ENCODE results near the gene SHMT2.
"Not testable (repeated sequence)": the region's sequence is repeated elsewhere in the genome, so short reads cannot be mapped to it uniquely, and the experiment has no call there.

The SHMT2 gene

DNA sequence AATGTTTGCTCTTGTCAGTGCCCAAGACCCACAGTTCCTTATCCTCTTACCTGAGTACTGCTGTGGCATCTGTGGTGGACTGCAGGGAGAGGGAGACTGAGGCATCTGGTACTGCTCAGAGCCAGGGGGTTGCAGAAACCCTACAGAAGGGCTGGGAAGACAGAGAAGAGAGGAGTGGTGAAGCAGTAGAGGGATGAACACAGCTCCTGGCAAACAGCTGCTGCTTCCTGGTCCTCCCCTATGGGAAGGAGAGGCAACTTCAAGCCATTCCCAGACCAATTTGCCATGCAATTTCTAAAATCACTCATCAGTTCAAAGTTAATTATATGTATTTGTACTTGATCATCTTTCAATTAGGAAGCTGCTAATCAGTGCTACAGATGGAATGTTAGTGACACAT, 37.2 kb downstream of the SHMT2 start:
- DNase-seq (ENCODE audit: low spot score), result no peak

DNA sequence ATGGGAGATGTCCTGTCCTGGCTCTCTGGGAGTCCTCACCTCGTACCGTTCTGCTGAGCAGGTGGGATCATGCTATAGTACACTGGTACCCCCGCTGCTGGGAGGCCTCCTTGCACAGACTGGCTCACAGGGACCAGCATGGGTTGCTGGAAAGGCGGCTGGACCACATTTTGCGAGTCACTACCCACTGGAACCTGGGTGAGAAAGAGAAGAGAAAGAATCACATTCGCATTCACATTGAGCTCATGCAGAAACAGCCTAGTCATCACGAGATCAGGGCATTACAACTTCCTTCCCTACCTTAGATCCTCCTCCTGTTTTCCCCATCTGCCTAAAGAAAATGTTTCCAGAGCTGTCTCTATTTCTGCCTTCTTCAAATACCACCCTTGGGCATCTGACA, 38.8 kb downstream of the SHMT2 start:
- DNase-seq (ENCODE audit: low spot score), result no peak

- no peak for DNase-seq (ENCODE audit: low spot score)
Observed at GRCh38 chr12:57270966-57271470, 41.5 kb downstream of the SHMT2 start.

DNA sequence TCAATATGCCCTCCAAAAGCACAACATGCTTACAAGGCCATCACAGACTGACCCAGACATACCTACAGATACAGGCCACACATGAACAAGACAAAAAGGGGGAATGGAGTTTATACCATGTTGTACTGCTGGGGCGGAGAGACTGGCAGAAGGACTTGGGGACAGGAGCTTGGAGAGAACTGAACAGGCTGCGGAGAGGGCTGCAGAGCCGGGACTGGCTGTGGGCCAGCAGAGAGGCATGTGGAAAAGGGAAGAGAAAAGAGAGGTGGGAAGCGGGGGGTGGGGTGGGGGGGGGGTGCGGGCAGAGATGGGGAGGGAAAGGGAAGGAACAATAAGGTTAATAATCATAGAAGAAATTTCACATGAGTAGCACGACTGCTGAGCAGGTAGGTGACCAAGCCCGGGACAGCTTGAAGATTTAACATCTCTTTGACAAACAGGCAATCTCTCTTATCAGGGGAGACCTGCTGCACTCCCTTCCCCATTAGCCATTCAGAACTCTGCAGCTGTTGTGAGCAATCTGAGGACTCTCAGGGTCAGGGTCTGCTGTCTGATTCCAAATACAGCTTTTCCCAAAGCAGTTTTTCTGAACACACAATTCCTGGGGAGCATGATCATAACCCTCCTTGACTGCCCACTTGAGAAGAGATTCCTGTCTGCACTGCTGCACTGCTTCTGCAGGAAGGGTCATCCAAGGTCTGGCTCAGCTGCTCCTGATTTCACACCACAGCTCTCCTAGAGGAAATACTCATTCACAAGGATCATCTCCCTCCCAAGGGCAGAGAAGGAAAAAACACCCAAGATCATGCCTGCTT, 43.0 kb downstream of the SHMT2 start:
- DNase-seq (ENCODE audit: low spot score), result no peak

DNA sequence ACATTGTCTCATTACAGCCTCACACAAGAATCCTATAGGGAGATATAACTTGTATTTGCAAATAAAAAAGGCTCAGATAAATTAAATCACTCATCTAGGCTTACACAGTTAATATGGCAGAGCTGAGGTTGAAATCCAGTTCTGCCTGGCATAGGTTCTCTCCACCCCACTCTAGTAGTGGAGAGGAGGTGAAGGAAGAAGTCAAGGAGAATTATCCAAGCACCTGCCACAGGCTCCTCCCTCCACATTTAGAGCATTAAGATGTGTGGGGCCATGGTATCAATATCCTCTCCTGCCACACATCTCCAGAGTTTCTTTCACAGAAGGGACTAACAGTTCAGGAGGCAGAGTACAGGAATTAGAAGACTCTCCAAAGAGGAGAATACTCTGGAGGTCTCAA, 44.0 kb downstream of the SHMT2 start:
- DNase-seq (ENCODE audit: low spot score), result no peak

DNA sequence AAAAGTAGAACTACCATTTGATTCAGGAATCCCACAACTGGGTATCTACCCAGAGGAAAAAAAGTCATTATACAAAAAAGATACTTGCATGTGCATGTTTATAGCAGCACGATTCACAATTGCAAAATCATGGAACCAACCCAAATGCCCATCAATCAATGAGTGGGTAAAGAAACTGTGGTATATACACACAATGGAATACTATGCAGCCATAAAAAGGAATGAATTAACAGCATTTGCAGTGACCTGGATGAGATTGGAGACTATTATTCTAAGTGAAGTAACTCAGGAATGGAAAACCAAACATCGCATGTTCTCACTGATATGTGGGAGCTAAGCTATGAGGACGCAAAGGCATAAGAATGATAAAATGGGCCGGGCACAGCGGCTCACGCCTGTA, 46.7 kb downstream of the SHMT2 start:
- DNase-seq (ENCODE audit: low spot score), result not testable (repeated sequence)

DNA sequence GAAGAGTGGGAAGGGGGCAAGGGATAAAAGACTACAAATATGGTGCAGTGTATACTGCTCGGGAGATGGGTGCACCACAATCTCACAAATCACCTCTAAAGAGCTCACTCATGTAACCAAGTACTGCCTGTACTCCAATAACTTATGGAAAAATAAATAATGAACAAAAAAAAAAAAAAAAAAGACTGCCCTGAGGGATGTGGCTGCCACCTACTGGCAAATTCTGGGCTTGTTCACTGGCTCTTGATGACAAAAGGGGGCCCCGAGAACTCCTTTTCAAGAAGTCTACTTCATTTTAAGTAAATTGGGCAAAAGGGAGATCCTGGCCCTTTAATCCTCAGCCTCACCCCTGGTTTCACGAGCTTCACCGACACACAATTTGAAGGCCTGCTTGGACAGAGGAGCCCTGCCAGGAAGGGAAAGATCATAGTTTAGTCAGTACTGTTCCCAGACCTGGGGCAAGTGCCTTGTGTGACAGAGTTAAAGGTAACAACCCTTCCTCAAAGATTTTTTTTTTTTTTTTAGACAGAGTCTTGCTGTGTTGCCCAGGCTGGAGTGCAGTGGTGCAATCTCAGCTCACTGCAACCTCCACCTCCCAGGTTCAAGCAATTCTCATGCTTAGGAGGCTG, 47.5 kb downstream of the SHMT2 start:
- peak; percentile 63 for DNase-seq (ENCODE audit: low spot score)

DNA sequence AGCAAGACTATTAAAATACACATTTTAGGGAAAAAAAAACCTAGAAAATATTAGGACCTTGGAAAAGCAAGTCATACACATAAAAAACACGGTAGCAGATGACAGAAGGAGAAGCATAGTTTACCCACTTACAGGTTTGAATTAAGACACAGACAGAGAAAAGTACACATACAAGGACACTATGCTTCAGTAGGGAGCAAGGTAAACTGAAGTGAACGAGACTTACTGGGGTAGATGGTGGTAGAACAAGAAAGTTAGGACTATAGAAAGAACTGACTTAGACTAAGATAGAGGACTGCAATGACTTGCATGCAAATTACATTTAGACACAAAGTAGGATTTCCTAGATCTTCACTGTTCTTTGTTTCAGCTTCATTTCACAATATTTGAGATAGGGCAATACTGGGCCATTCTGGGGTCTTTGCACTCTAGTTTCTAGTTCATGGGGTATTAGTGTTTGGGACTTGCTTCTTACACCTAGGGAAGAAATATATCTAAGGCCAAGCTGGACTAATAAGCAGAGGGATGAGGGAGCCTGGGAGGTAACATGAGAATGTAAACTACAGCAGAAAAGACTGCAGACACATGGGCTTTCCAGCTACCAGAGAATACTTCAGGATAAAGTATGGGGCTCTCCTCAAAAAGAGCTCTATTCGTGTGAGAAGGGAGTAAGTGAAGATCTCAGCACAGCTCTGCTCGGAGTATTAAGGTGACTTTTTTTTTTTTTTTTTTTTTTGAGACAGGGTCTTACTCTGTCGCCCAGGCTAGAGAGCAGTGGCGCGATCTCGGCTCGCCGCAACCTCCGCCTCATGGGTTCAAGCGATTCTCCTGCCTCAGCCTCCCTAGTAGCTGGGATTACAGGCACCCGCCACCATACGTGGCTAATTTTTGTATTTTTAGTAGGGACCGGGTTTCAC, 49.2 kb downstream of the SHMT2 start:
- DNase-seq (ENCODE audit: low spot score), result no peak

- peak; percentile 47 for DNase-seq (ENCODE audit: low spot score)
Observed at GRCh38 chr12:57280211-57281062, 50.9 kb downstream of the SHMT2 start.

- not testable (repeated sequence) for DNase-seq (ENCODE audit: low spot score)
Observed at GRCh38 chr12:57282073-57282472, 52.6 kb downstream of the SHMT2 start.
